Measurements from ENCODE around the gene GGT6.

GGT6 gene

DNA sequence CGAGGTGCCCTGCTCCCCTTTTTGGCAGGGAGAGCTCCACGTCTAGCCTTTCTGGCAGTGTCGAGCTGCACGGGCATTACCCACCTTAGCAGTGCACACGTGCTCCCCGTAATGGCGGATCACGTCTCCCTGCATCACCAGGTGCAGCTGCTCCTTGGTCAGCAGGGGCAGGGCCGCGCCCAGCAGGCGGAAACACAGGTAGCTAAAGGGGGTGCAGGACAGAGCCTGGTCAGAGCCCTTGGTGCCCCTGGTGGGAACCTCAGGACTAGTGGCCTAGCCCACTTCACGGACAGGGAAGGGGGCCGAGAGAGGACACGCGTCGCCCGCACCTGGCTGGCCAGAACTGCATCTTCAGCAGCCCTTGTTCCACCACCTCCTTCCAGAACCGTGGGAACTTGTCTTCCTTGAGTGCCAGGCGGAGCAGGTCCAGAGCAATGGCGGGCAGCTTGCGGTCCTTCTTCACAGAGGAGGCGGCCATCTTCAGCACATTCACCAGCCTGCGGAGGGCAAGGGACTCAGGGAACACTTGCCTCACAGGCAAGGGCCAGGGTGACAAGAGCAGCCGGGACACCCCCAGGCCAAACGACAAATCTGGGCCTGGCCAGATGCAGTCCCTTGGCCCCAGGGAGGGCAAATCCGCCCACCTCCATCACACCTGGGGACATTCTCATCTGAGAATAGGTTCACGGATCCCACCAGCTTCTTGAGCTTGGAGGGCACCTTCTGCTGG lies 8.4 kb downstream of the GGT6 start:
- DNase-seq (ENCODE audit: low read depth, low spot score) = no peak

DNA sequence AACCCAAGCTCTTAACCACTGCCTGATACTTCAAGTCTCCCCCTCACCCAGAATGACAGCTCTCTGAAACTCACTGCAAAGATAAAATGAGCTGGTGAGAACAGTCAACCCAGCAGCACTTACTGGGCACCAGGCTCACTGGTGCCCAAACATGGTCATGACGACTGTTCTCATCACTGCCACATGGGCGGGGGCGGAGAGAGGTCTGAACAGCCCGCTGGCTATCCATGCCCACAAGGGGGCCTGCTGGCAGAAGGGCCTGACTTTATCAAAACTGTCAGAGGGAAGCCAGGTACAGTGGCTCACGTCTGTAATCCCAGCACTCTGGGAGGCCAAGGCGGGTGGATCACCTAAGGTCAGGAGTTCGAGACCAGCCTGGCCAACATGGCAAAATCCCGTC lies 9.2 kb downstream of the GGT6 start:
- no peak for DNase-seq (ENCODE audit: low read depth, low spot score)

DNA sequence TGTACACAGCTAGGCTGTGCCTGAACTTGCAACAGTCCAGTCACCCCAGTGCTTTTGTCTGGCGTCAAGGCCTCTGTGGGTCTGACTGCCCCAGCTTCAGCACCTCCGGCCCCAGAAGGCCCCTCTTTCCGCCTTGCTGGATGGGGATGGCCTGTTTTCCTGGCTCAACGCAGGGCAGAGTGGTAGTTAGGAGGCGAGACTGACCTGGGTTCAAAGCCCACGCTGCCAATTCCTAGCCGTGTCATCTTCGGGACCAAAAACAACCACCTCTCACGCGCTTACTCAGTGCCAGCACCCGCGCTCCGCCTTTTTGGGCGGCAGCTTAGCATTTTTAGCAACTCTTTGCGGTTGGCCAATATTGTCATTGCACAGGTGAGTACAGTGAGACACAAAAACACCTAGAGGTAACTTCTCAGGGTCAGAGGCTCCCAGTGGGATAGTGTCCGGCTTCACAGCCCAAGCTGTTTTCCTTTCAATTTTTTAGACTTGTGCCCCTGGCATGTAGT lies 9.8 kb downstream of the GGT6 start:
- DNase-seq (ENCODE audit: low read depth, low spot score) = no peak

DNA sequence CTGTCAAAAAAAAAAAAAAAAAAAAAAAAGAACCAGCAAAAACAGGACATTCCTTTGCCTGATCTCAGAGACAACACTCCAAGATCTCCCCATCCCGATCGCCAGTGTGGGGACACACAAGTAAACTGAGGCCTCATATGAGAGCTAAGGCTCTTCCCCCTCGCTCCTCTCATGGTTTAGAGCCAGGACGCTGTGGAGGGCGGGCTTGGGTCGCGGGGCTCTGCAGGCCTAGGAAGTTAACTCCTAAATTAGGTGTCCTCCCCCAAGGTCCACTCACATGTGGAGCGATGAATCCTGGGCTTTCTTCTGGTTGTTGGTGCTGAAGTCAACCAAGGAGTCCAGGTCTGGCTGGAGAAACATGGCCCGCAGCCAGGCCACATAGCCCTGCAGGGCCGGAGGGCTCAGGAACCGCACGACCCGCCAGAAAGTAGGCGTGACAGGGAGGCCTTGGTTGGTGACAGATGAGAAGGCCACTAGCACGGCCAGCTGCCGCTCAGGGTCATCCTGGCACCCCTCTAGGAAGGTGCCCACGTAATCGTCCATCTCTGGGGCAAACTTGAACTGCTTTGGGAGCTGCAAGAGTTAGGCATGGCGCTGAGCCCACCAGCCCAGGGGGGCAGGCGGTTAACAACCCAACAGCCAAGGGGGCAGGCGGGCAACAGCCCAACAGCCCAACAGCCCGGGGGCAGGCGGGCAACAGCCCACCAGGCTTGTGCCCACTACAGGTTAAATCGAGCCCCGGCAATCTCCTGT lies 10.4 kb downstream of the GGT6 start:
- DNase-seq (ENCODE audit: low read depth, low spot score) = no peak

DNA sequence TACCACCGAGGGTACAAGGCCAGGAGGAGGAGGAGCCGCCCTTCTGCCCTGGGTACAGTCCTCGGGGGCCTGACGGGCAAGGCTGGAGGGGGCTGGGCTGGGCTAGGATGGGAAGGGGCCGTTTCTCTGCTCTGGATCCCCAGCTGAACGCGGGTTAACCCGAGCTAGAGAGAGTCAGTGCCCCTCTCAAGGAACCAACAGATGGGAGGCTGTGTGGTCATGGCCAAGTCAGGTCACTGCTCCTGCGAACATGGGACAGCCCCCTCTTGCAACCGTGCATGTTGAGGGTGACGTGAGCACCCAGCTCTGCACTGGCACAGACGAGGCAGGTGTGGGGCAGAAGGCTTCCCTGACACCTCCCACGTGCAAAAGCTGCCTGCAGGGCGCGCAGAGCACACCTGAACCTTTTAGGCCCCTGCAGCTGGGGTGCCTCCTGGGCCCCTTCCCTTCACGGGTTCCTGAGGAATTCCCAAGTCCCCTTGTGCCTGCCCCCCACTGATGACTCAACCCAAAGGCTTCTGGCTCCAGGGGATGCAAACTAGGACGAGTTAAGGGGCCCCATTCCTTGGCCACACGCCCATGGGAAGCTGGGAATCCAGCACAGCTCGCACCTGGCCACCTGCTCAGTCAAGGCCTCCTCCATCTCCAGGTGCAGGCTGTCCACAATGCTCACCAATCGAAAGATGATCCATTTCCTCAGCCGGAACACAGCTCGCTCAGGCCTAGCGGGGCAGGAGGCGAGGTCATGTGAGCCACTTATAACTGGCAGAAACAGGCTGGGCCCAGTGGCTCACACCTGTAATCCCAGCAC lies 11.5 kb downstream of the GGT6 start:
- DNase-seq (ENCODE audit: low read depth, low spot score) = no peak

DNA sequence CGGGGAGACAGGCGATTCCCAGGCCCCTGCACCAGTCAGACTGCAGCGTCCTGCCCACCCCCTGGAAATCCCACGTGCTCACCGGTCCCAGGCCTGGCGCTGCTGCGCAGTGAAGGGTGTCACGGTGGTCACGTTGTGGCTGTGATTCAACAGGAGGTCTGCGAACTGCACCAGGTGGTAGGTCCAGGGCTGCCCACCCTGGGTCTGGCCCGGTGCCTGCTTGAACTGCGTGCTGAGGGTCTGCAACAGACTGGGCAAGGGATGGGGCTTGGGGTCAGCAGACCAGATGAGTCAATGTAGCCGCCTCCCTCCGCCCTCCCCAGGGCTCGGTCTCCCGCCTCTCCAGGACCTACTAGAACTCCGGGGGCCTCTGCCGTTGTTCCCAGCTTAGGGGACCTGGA lies 12.3 kb downstream of the GGT6 start:
- DNase-seq (ENCODE audit: low read depth, low spot score) = no peak

DNA sequence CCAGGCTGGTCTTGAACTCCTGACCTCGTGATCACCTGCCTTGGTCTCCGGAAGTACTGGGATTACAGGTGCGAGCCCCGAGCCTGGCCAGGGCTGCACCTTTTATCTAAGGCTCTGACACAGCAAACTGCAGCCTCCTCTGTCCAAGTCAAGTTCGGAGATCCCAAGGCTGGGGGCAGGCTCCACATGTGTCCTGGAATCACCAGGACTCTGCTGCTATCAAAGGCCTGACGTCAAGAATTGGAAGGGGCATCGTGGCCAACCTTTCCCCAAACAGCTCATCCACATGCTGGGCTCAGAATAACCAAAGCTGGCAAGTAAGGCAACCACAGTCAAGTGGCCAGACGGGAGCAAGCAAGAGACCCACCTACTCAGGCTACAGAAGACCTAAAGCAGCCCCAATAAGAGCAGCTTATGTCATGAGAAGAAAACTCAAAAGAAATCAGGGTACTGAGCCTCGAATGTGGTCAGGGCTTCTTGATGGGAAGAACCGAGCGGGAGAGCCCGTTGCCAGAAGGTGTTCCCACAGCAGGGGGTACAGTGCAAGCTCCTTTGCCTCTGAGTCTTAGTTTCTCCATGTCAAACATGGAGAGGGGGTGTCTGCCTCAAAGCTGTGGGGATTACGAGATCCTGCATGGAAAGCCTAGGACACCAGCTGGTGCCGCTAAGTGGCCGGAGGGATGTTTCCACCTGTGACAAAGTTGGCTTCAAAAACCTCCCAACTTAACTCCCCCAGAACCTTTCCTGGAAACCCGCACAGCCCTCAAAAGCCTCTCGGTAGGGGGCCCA lies 13.1 kb downstream of the GGT6 start:
- DNase-seq (ENCODE audit: low read depth, low spot score) = no peak

DNA sequence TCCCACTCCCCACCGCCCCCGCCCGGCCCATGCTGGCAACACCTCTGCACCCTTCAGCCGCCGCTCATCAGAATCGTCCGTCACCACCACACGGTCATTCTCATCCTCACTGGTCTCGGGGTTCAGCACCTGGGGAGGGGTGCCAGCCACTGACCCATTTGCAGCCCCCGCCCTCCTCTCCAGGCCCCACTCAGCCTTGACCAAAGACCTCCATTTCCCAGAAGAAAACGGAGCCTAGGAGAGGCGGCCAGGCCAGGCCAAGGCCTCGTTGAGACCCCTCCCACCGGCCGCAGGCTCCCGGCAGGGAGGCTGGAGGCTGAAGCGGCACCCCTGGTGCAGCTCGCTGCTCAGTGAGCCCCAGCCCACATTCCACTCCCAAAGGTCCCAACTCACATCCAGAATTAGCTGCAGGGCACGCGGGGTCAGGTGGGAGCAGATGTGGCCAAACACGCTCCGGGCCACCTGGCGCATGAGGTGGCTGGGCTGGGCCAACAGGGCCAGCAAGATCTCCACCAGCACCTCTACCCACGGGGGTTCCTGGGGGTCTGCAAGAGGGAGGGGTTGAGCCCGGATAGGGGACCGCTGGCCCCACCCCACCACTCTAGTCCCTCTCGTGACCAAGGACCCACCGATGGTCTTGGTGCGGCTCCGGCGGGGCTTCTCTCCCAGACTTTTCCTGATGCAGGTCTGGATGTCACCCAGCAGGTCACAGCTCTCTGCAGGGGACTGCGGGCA lies 15.0 kb downstream of the GGT6 start:
- no peak for DNase-seq (ENCODE audit: low read depth, low spot score)

DNA sequence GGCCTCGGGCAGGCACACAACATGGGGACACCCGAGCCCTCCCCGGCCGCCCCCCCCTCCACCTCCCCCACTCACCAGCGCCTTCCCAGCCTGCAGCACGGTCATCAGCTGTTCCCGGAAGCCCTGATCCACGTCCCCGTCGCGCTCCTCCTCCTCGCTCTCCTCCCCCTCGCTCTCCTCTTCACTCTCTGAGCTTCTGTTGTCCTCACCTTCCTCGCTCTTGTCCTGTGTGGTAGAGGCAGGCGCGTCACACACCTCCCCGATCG lies 15.5 kb downstream of the GGT6 start:
- DNase-seq (ENCODE audit: low read depth, low spot score) = no peak

DNA sequence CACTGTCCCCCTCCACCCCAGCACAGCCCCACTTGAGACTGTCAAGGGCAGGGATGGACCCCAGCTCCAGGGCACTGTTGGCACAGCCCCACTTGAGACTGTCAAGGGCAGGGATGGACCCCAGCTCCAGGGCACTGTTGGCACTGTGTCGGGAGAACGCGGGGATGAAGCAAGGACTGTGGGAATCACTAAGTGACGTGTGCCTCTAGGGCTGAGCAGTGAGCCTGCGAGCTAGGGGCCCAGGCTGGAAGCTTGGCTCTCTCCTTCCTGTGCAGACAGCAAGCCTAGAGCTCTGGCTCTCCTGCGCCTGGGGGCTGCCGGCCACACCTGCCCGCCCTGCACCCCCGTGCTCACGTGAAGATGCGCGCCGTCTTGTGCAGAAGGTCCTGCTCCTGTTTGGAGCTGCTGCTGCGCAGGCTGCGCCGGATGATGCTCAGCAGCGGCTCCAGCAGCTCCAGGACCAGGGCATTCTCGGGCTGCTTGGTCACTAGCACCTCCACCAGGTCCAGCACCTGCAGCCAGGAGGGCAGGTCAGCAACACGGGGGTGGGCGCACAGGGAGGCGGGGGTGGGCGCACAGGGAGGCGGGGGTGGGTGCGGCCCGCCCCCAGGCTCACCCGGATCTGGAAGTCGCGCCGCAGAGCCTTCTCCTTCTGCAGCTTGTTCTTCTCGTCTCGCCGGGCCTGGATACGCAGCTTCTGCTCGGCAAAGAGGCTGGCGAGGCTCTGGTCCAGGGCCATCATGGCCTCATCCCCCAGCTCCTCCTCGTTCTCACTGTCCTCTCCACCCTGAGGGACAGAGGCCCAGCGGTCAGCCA lies 16.0 kb downstream of the GGT6 start:
- no peak for DNase-seq (ENCODE audit: low read depth, low spot score)

DNA sequence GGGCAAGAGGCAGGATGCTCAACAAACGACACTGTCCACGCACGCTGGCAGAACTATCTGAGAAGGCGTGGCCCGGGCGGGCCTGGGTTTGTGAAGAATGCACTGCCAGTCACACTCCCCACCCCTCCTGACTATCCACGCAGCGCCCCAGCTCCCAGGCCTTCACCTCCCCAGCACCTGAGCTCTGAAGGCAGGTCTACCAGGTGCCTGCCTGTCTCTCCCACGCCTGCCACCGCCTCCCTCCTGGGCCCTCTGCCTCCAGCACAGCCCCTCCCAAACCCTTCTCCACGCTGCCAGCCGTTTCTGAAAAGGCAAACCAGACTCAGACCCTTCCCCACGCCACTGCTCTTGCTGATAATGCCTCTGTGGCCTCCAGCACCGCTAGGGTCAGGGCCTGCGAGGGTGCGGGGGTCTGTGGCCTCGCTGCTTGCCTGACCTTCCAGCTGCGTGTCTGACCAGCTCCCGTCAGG lies 16.8 kb downstream of the GGT6 start:
- DNase-seq (ENCODE audit: low read depth, low spot score) = no peak

DNA sequence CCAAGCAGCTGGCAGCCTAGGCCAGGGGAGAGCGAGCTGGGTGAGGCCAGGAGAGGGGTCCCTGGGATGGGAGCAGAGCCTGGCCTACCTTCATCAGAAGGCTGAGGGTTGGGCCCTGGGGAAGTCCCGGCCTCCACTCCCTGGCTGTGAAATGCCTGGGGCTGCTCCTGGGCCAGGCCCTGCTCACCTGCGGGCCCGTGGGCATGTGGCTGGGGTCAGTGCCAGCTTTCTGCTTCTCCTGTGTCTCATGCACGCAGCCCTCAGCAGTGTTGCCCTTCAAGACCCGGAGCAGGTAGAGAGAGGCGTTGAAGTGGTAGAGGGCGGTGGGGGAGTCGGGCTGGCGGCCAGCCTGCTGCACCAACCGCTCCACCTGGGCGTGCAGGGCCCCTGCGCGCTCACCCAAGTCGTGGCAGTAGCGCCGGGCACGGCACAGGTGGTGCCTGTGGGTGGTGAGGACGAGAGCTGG lies 17.6 kb downstream of the GGT6 start:
- DNase-seq (ENCODE audit: low read depth, low spot score) = no peak

DNA sequence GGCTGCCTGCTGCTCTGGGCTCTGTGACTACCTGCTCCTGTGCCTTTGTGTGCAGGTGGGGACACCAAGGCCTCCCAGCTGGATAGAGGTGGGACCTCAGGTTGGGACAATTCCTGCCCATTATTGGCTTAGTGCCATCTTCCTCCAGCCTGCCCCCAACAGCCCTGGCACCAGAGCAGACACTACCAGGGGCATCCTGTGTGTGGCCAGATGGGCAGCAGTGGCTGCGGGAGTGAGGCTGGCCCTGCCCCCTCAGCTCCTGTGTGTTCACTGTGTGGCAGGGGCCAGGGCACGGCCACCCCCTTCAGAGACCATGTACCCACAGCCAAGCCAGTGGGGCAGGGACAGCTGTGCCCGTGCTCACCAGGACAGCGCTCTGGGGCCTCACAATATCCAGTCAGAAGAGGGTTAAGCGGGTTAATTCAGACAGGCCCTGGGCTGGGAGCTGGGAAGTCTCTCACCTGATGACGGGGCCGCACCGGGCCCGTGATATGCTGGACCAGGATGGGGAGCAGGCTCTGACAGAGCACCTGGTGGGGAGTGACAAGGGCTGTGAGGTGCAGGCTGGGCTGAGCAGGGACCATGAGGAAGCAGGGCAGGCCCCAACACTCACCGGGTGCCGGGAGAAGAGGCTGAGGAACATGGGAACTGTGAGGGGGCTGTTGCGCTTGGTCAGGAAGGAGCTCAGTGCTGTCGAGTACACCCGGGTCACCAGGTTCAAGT lies 18.2 kb downstream of the GGT6 start:
- DNase-seq (ENCODE audit: low read depth, low spot score) = no peak

DNA sequence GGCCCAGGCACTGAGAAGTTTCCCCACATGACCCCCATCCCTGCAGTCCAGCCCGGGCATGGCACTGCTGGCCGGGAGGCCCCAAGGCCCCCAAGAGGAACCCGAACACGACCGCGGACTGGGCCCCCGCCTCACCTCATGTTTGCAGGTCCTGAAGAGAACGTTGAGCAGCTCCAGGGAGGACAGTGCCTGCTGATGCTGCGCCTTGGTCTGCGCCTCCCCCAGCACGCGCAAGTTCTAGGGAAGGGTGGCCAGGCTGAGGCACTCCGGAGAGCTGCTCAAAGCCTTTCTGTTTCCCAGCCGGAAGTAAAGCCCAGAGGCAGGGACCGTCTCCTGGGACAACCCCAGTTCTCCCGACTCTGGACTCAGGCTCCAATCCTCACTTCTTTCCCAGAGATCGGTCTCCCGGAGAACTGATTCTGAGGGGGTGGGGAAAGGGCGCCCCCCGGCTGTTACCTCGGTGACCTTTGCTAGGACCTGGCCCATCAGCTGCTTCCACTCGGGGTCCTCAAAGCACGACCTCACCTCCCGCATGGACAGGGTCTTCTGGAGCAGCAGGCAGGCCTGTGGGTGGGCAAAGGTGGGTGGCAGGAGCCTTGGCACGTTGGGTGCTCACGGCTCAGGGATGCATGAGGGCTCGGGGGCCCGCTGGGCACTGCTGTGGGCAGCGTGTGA lies 18.9 kb downstream of the GGT6 start:
- no peak for DNase-seq (ENCODE audit: low read depth, low spot score)

DNA sequence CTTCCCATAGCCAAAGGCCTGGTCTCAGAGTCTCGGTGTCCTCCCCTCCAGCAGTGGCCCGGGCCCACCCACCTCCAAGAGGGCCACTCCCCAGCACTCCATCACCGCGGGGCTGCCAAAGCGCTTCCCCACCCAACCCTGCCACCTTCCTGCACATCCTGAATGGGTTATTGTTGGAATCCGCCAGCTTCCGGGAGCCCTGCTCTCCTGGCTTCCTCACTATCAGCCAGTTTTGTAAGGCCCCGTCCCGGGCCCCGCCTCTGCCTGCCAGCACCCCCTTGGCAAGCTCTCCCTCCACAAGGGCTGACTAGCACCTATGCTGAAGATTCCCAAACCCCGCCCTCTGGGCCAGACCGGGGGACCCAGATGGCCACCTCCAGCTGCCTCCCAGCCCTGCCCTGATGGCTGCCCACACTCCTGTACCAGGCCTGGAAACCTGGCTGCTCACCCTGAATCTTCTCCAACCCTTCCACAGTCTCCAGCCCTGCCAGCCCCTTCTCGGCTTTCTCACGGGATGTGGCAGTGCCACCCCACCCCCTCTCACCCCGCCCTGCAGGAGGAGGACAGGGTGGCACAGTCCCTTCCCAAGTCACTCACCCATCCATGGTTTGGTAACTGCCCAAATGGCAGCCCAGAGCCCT lies 19.6 kb downstream of the GGT6 start:
- no peak for DNase-seq (ENCODE audit: low read depth, low spot score)

DNA sequence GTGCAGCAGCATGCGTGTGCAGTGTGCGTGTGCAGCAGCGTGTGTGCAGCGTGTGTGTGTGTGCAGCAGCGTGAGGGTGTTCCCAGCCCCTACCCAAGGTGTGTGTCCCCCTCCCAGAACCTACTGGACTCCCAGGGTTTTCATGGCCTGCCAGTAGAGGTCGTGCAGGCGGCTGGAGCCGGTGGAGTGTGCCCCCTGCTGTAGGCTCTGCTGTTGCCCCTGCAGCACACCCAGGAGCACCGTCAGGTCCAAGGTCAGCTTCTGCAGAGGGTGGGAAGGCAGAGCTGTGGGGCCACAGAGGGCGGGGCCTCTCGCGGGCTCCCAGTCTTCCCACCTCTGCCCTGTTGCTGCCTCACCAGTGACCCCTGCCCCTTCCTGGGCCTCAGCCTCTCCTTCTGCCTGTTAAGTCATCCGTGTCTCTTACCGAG lies 20.1 kb downstream of the GGT6 start:
- no peak for DNase-seq (ENCODE audit: low read depth, low spot score)

DNA sequence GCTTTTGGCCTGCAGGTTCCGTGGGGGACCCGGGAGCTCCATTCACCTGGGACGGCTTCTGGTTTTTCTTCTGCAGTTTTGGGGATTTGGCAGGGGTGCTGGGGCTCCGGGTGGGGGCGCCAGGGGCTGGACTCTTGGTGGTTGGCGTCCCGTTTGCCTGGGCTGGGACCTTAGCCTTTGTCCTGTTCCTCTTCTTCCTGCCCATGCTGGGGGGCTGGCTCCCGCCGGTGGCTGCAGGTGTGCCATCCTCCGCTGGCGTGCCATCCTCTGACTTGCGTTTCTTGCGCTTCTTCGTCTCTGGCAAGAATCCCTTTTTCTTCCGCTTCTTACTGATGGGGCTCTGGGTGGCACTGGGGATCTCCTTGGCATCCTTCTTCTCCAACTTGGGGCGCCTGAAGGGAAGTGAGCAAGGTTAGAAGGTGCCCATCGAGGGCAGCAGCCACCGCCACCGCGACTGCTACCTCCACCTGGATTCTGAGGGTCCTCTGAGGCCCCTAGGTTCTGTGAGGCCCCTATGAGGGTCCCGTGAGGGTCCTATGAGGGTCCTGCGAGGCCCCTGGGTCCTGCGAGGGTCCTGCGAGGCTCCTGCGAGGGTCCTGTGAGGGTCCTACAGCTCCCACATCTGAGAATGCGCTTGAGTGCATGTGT lies 20.7 kb downstream of the GGT6 start:
- DNase-seq (ENCODE audit: low read depth, low spot score) = no peak

DNA sequence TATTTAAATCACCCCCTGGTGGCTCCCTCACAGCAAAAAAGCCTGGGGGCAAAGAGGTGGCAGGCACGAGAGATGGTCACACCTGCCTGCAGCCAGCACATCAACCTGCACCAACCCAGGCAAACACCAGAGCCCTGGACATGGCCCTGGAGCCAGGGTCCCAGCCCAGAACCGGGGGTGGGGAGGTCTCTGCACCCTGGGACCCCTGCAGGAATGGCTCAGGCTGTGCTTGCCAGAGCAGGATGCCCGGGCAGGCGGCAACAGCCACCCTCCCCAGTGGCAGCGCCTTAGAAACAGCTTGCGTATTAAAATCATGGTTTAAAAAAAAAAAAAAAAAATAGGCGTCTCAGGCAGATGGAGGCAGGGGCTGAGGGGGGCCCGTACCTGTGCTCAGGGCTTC lies 21.4 kb downstream of the GGT6 start:
- DNase-seq (ENCODE audit: low read depth, low spot score) = no peak

Data from brain pericyte (primary cell).